KBM-7 (cell line): ENCODE results near the gene NAT8L.

Experiments
- DNase-seq: peaks from one replicate; pipeline ENCODE4 v3.0.0-alpha.2; 2015
- in situ Hi-C: fragments of 300-500 bp; cut with MboI; formaldehyde crosslinking; loops from 2 replicates; pipeline ENCODE4 v1.14.3; 2020; ENCODE audit warnings: low sequenced_read_pairs, low pct_unique_long_range_greater_than_20kb, mixed read lengths

NAT8L gene

DNA sequence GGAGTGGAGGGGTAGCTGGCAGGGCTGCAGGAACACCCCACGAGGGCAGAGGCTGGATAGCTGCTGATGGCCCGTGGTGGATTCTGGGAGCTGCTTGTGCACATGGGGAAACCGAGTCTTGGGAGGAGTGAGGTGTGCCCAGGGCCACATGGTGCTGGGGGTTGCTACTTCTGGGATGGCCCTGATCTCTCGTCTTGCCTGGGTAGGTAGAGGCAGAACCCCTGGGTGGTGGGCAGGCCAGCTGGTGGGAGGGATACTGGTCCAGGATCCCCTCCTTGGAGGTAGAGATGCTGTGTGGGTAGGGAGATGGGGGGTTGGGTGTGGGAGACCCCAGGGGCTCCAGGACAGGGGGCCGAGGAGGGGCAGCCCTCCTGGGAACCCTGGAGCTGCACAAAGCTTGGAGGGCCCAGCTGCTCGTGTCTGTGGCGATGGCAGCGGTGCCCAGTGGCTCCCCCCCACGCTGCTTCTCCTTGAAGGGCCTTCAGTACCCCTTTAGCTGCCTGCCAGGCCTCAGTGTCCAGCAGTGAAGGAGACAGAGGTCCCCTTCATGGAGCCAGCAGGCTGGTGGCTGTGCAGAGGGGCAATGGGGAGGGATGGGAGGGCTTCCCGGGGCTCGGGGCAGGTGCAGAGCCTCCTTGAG lies 3.2 kb downstream of the NAT8L start:
- no peak for DNase-seq
- in situ Hi-C loops: no loop called here

DNA sequence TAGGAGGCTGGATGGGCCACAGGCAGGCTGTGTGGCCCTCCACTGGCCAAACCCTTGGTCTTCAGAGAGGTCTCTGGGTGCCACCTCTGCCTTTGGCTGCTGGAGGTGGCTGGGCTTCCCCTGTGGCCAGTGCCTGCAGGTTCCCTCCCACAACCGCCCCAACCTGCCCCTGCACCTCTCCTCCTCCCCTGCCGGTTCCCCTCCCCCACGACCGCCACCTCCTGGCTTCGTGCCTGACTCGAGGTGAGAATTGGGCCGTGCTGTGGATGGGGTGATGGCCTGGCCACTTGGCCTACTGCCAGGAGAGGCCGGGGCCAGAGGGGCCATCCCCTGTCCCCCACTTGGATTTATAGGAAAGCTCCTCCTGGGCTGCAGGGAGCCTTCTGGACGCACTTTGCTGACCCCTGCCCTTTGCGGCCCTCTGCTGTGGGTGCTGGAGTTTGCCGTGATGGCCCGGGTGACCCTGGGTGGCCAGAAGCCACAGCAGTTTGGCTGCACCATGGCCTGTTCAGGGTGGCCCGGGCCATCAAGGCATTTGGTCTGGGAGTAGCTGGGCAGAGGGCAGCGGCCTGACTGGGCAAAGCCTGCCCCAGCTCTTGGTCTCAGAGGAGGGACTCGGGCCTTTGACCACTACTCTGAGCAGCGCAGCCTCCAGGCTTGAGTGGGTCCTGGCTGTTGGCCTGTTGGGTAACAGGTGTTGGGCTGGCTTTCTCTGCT lies 3.8 kb downstream of the NAT8L start:
- in situ Hi-C loops: no loop called here
- no peak for DNase-seq

DNA sequence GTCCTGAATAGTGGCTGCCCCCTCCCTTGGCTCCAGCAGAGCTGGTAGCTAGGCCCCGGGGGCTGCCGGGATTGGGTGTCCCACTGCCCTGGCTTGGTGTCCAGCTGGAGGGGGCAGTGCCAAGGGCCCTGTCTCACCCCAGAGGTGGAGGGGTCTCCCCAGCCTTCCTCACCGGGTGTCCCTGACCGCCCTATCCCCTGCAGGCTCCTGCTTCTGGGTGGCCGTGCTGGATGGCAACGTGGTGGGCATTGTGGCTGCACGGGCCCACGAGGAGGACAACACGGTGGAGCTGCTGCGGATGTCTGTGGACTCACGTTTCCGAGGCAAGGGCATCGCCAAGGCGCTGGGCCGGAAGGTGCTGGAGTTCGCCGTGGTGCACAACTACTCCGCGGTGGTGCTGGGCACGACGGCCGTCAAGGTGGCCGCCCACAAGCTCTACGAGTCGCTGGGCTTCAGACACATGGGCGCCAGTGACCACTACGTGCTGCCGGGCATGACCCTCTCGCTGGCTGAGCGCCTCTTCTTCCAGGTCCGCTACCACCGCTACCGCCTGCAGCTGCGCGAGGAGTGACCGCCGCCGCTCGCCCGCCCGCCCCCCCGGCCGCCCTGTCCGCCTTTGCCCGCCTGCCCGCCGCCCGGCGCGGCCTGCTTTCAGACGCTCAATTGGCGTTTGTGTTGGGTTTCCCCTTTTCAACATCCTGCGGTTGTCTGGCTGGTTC lies 4.6 kb downstream of the NAT8L start:
- in situ Hi-C loops: no loop called here
- DNase-seq: no peak

DNA sequence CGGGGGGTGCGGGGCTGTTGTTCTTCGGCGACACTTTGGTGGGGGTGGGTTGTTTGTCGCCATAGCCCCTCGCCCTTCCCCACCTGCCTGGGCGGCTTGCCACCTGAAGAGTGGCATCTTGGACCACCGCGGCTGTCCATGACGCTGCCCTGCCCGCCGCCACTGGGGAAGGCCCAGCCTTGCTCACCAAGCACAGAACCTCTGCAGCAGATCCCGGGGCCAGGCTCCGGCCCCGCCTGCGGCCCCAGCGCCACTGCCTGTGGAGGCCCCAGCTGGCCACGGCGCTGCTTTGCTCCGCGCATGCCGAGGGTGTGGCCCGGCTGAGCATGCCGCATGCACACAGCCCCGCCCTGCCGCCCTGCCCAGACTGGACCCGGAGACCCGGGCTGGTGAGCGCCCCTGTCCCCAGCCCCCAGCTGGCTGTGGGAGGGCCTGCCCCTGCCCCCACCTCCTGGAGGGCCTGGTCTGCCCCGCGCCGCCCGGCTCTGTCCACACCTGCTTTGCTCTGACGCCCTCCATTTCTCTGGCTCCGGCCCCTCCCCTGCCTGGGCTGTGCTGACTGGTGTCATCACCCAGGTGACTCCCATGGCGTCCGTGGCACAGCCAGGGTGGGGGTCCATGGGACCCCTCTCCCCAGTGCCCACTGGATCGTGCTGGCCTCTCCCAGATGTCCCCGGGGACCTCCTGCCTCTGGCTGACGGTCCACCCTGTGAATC lies 5.3 kb downstream of the NAT8L start:
- DNase-seq: no peak
- in situ Hi-C loops: no loop called here

DNA sequence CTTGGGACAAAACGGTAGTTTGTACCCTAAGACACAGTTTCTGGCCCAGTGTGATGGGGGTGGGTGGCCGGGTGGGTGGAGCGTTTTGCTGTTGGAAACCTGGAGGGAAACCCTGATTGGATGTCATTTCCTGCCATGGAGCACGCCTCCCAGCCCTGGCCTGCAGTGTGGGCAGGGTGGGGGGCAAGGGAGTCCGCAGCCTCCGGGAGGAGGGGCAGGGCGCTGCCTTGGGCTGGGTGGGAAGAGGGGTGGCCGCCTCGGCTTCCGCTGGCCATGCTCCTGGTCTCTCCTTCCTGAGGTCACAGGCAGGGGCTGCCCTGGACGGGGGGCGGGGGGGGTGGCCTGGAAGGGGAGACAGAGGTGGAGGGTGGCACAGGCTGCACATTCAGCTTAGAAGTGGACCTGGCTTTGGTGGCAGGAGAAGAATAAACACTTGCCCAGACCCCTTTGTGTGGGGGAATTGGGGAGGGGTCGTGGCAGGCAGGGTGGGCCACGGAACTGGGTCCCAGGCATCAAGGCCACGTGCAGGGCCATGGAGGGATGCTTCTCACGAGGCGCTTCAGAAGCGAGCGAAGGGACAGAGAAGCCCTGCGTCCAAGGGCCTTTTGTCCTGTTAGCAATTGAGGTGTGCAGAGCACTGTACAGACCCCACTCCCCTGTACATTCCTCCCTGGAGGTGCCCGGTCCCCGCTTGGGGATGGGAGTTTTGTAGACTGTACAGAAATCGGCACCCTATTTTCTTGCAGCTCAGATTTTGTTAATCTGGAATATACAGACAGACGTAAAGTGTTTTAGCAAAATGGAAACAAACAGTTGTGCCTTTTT lies 6.2 kb downstream of the NAT8L start:
- DNase-seq: no peak
- in situ Hi-C loops: no loop called here

DNA sequence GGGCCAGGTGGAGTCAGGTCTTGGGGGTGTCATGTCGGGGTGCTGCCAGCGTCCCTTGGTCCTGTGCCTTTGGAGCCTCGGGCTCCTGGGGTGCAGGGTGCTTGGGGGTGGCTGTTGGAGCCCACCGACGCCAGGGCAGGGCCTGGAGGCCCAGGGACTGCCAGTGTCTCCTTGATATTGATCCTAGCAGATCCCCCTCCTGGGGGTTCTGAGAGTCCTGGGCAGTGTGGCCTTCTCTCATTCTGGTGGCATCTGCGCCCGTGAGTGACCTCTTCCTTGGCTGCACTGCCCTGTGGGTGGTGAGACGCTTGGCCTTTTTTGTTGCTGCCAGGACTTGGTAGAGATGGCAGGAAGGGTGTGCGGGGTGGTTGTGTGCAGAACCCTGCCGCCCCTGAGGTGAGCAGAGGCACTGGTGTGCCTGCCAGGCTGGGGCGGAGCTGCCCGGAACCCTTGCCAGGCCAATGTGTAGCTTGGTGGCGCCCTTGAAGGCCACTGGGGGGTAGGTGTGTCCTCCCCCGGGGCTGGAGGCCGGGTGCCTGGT lies 7.0 kb downstream of the NAT8L start:
- in situ Hi-C loops: no loop called here

DNA sequence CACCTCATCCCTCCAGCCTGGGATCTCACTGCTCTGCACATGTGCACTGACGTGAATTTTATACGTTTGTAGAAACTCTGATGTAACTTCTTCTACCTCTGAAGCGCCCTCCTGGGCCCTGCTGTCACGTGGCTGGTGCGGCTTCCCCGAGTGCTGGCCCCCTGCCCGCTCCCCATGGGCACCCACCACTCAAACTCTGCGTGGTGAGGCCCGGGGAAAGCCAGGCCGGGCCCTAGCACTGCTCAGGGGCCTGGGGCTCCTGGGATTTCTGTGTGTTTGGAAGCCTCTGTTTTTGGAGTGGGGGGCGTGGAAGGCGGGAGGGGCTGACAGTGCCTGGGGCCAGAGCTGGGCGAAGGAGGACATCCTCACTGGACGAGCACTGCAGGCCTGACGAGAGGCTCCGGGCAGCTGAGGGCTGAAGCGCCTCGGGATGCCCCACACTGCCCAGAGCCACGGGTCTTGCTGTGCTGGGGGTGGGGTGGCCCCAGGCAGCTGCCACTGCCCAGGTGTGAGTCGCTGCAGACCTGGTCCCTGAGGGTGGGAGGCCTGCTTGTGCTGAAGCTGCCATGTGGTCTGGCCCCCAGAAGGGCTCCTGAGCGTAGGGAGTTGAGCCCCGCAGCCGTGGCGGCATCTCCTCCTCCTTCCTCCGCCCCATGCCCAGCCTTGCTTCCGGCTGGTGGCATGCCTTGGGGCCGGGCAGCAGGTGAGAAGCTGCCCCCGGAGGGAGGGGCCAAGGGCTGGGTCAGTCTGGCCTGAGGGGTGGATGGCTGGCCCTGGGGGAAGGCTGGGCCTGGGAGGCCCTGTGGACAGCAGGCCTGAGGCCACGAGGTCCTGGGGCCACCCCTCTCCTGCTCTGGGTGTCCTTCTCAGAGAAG lies 7.7 kb downstream of the NAT8L start:
- in situ Hi-C loops: no loop called here
- DNase-seq: no peak

More for the DNA sequence above, 7.0 kb downstream of the NAT8L start:
- DNase-seq: no peak

DNA sequence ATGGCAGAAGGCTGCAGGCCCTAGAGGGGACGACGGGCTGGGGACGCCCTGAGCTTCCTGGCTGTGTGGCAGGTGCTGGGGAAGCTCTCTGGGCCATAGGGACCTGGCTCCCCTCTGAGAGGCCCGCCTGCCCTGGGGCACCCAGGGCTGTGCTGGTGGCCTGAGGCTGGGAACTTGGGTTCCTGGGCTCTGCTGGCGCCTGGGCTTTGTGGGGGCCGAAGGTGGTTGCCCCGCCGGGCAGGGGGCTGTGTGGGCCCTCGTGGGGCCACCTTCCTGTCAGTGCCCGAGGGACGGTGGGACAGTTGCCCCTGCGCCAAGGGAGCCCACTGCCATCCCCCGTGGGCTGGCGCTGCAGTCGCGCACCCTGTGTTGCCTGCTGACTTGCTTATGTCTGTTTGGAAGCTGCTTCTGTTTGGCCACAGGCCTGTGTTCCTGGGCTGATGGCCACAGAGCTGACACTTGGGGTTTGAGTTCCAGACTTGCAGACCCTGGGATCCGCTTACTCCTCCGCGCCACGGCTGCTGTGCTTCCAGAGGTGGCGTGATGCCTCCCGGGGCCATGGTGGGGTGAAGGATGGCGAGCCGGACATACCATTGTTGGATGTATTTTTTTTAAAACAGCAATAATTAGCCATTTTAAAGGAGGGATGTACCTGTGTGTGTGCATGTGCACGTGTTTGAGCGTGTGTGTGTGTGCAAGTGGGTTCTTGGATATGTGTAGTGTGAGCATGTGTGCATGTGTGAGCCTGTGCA lies 8.5 kb downstream of the NAT8L start:
- no peak for DNase-seq
- in situ Hi-C loops: no loop called here

DNA sequence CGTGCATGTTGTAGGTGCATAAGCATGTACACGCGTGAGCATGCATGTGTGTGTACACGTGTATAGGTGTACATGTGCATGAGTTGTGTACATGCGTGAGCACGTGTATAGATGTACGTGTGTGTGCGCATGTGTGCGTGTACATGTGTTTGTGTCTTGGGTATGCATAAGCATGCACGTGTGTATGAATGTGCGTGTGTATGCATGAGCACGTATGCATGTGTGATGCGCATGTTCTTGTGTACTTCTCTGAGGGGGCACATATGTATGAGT lies 9.0 kb downstream of the NAT8L start:
- in situ Hi-C loops: no loop called here
- DNase-seq: no peak

DNA sequence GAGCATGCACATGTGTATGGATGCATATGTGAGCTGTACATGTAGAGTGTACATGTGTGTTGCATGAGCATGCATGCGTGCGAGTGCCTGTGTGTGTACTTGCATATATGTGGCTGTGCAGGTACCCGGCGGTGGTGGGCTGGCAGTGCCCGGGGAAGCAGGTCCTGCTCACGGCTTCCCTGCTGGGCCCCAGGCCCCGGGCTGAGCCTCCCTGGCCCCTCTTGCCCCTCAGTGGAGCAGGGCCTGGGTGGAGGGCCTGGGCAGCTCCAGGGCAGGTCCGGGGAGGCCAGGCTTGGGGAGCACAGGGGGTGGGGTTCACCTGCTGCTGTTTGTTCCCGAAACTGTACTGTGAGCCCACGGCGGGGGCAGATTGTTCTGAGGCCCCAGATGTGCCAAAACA lies 9.4 kb downstream of the NAT8L start:
- in situ Hi-C loops: no loop called here
- no peak for DNase-seq

DNA sequence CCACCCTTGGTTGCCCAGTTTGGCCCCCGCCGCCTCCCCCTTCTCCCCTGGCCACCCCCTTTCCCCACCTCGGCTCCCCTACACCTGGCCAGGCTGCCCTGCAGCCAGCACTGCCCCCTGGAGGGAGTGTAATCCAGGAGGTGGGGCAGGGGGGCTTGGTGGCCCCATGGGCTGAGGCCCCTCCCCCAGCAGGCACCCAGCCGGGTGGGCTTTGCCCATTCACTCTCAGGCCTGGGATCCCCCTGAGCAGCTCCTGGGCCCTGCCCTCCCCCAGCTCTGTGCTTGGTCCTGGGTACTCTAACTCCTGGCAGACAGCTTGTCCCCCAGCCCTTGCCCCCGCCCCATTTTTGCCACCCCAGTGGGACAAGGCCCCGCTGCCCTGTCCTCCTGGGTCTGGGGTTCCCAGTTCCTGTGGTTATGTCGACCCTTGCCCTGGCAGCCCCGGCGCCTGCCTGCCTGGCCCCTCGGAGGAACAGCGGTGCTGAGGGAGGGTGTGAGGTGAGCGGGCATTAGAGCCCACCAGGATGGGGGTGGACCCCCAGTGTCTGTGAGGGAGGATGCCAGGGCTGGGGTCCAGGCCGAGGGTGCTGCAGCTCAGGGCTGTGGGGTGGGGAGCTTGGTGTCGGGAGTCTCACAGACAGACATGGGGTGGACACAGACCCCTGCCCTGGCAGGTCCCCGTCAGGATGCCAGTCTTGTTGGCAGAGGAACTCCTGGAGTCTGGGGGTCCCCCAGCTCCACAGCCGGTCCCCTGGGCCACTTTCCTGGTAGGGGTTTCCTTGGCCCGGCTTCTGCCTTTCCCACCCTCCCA lies 10.2 kb downstream of the NAT8L start:
- in situ Hi-C loops: no loop called here
- no peak for DNase-seq

DNA sequence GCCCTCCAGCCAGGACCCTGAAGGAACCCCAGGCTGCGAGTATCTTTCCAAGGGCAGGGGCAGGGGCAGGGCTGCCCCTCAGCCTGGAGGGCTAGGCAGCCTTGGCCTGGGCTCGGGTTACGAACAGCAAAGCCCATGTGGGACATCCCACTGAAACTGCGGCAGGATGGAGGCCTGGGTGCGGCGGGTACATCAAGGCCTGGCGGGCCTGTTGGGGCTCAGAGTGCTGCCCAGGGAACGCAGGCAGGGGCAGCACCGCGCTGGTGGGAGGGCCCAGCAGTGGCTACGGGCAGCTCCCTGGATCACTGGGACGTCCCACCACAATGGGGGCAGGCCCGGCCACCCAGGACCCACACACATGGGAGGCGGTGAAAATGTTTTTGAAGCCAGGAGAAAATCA lies 10.9 kb downstream of the NAT8L start:
- DNase-seq: no peak
- in situ Hi-C loops: no loop called here

DNA sequence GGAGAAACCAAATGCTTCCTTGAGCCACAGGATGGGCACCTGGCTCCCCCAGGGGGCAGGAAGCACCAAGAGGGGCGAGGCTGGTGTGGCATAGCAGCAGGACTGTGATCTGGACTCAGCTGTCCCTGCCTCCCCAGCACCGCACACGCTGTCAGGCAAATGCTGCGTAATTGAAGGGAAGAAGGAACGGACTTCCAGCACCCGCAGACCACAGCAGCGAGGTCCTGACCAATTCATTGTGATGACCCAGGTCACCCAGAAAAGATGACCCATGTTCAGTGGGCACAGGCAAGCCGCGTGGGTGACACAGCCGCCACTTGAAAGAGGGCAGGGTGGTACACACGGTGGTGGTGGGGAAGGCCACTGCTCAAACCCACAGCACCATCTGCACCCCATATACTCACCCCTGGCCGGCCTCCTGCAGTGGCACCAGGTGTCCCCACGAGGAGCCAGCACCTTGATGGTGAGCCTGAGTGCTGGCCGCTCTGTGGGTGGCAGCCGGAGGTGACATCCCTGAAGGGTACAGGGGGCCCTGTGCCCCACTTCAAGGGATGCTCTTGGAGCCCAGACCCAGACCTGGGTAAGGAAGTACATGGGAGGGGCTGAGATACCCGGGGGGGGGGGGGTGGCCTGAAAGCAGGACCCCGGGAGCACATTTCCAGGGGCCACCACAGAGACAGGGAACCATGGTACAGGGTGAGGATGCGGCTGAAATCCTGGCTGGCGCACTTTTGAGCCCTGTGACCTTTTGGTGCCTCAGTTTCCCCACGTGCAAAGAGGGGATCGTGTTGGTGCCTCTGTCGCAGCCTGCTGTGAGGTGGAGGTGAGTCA lies 11.5 kb downstream of the NAT8L start:
- DNase-seq: no peak
- in situ Hi-C loops: no loop called here

DNA sequence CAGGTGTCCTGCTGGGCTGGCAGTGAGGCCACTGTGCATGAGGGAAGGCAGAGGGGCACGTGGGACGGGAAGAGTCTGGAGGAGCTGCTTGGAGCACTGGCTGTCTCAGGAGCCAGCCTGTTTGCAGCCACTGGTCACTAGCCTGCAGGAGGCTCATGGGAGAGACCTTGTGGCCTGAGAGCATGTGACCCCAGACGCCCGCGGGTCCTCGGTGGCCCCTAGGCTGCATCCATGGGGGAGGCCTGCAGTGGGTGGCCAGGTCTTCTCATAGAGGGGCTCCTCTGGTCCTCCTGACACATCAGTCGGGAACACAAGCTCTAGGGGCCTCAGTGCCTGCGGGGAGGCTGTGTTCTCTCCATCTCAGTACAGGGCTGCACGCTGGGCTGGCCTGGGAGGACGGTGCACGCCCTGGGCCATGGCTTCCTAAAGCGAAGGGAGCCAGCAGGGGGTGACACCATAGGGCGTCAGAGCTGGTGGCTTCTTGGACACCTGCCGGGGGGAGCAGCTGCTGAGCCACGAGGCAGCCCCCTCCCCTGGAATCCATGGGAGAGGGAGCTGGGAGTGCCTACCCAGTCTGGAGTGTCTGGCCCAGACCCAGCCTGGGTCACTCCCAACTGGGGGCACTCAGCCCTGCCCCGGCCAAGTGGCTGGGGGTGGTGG lies 12.3 kb downstream of the NAT8L start:
- in situ Hi-C loops: no loop called here
- DNase-seq: no peak
